Putamen (tissue), 1 donor: Measurements from ENCODE around the gene SMIM3.
"Not testable (repeated sequence)": the region's sequence is repeated elsewhere in the genome, so short reads cannot be mapped to it uniquely, and the experiment has no call there.

Experiments used
- DNase-seq: peaks from one replicate; pipeline ENCODE4 v3.0.0-alpha.2; 2016; ENCODE audit warnings: low spot score

SMIM3 gene, protein sequence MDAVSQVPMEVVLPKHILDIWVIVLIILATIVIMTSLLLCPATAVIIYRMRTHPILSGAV

DNA sequence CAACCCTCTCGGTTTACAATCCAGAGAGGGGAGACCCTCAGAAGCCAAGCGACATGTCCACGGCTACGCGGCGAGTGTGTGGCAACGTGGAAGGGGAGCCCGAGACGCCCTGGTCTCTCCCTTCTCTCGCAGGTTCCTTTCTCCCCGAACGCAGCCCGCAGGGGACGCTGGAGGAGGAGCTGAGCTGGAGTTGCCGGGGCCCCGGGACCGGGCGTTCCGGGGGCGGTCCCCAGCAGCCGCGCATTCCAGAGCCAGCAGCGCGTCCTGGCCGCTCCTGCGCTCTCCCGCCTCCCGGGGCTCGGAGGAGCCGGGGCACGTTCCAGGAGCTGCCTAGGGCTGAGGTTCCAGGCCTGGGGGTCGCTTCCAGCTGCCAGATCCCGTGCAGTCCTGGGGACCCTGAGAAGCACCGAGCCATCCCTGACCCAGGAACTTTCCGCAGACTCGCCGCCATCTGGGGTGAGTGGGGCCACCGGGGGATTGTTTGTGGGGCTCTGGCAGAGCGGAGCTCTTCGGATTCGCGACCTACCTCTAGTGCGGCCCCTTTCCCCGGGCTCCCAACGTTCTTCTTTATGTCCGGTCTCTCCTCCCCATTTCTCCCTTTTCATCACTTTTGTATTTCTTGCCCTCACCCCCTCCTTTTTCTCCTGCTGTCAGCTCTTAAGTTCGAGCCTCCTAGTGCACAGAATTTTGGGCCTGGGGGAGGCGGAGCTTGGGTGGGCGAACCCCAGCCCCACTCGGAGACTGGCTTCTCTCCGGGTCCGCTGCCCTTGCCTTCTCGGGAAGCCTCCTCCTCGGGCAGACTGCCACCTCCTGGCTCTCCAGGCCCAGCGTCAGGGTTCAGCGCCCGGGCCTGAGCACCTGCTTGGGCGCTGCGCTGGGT lies at the start of gene SMIM3:
Gene SMIM3 (plus strand): TSS at position 241 of the 880 bp plus-strand sequence. CDS start 16,684 bp downstream, outside the sequence.
- DNase-seq = peak; percentile 45

DNA sequence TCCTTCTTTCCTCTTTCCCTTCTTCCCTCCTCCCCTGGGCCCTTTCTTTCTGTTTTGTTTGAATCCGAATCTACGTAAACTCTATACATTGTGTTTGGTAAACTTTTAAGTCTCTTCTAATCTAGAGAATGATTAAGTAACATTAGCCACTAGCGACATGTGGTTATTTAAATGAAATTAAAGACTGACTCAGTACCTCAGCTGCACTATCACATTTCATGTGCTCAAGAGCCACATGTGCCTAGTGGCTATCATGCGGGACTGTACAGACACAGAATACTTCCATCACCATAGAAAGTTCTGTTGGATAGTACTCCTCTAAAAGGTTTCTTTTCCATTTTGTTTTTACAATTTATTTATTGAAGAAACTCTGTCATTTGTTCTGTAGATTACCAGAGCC lies 48.7 kb upstream of the SMIM3 start:
- DNase-seq = no peak

DNA sequence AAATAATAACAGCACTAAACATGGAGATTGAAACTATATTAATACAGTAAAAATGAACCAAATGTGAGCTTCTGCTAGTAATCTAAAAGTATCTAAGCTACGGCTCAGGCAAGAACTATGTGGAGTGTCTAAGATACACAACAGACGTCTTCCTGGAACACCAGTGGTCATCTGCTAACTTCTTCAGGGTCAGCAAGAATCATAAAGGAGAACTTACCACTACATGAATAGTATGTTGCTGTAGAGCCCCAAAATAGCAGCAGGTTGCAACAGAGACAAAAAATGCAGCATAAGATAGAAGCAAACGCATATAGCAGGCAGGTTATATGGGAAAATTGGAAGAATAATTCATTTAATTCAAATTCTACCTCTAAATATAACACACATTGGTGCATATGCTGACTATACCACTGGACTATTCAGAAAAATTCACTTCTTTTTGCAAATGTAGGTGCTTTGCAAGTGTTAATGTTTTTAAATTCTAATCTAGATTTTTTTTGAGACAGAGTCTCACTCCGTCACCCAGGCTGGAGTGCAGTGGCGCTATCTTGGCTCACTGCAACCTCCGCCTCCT lies 46.8 kb upstream of the SMIM3 start:
- DNase-seq = peak; percentile 32

DNA sequence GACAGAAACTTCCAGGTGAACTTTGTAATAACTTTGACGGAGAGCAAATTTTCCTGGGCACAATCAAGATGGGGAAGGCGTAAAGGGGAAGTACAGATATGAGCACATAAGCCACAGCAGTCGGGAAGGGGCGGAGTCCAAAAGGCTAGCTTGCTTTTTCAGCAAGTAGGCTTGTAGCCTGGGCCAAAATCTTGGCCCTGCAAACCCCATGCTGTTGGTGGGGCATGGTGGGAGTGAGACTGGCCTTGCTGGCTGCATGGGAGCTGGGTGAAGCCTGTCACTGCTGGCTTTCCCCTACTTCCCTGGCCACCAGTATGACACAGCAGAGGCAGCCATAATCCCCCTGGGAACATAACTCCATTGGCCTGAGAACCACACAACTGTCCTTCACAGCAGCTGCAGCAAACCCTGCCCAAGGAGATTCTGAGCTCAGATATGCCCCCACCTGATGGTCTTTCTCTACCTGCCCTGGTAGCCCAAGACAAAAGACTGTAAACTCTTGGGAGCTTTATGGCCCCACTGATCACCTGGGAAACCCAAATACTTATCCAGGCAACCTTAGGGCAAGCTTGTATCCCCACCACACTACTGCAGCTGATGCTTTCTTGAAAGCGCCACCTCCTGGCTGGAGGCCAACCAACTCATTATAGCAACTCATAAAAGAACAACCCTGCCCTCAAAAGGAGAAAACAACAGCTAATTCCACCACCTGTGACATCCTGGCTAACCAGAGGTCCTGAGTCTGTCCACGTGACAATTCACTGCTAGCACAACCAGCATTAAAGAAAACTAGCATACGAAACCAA lies 43.8 kb upstream of the SMIM3 start:
- peak; percentile 19 for DNase-seq

DNA sequence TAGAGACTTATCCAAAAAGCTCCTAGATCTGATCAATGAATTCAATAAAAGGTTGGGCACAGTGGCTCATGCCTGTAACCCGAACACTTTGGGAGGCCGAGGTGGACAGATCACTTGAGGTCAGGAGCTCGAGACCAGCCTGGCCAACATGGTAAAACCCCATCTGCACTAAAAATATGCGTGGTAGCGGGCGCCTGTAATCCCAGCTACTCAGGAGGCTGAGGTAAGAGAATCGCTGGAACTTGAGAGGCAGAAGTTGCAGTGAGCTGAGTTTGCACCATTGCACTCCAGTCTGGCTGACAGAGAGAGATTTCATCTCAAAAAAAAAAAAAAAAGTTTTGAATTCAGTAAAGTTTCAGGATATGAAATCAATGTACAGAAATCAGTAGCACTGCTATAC lies 39.7 kb upstream of the SMIM3 start:
- DNase-seq = no peak

DNA sequence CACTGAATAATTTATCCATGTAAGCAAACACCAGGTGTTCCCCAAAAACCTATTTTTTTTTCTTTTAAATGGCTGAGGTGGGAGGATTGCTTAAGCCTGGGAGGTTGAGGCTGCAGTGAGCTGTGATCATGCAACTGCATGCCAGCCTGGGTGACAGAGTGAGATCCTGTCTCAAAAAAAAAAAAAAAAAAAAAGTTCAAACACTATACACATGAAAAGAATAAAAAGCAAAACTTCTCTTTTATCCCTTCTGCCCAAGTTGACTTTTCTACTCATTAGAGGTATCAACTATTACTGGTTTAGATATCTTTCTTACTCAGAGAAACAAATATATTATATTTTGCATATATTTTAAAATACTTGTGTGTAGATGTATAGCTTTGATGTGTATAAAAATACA lies 37.6 kb upstream of the SMIM3 start:
- no peak for DNase-seq

DNA sequence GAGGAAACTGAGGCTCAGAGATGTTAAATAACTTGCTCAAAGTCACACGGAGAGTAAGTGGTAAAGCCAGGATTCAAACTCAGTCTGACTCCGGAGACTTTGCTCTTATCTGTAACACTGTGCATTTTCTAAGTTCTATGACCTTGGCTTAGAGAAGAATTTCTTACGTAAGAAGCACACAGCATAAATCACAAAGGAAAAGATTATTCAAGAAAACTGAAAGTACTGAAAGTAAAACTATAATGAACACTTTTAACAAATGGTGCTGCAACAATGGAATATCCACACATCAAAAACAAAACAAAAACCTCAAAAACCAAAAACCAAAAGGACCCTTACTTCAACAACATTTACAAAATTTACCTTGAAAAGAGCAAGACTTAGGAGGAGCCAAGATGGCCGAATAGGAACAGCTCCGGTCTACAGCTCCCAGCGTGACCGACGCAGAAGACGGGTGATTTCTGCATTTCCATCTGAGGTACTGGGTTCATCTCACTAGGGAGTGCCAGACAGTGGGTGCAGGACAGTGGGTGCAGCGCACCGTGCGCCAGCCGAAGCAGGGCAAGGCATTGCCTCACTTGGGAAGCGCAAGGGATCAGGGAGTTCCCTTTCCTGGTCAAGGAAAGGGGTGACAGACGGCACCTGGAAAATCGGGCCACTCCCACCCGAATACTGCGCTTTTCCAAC lies 36.0 kb upstream of the SMIM3 start:
- not testable (repeated sequence) for DNase-seq

DNA sequence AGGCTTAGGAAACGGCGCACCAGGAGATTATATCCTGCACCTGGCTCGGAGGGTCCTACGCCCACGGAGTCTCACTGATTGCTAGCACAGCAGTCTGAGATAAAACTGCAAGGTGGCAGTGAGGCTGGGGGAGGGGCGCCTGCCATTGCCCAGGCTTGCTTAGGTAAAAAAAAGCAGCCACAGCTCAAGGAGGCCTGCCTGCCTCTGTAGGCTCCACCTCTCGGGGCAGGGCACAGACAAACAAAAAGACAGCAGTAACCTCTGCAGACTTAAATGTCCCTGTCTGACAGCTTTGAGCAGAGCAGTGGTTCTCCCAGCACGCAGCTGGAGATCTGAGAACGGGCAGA lies 35.4 kb upstream of the SMIM3 start:
- DNase-seq = not testable (repeated sequence)

DNA sequence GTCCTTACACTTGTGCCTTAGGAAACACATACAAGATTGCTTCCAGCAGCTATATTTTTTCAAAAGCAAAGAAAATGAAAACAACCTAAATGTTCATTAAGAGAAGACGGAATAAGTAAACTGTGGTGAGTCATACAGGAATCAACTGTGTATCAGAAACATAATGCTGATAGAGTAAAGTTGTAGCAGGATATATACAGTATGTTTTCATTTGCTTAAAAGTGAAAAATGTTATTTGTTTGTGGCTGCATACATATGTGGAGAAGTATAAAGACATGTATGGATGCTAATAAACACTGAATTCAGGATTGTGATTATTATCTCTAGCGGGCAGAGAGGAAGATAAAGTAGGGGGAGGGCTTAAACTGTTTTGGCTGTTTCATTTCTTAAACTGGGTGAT lies 28.1 kb upstream of the SMIM3 start:
- no peak for DNase-seq

DNA sequence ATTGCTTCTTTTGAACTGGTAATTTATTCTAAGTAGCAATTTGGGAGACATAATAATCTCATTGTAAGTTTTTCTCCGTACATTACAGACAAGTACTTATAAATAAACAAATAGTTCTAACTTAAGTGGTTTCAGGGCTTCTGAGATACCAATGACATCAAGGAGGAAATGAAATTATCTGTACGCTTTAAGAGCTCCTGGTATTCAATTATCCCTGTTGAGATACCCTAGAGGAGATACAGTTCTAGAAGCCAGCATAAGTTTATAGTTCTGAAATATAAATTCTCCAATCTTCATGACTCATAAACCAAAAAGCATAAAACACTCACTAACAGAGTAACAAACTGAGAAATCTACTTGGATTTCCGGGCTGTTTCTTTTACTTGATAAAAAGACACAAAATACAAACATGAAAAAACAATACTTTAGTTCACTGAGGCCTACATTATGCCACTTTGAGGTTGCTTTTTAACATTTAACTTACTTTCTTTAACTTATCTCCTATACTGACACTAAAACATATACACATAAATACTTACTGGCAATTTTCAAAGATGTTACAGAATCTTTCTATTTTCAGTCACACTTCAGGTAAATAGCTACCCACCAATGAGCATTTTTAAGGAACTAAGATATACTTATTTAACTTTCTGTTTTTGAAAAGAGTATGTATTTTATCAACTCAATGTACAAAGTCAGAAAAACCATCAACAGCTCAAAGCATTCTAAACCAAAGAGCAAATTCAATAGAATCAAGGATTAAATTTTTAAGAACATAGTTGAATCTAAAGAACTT lies 27.3 kb upstream of the SMIM3 start:
- no peak for DNase-seq

DNA sequence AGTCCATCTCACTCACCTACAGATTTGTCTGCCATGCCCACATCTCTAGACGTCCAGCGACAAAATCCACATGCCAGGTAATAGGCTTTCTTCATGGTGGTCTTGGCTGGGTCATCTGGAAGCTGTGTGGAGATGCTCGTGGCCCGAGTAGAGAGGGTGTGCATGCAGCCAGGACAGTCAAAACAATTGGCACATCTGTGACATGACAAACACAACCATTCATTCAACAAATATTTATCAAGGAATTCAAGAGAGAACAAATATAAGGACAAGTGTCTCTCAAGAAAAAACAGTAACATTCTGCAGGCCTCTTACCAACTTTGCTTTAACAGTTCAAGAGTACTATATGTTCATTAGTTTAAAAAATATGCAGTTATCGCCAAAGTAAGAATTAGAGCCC lies 25.1 kb upstream of the SMIM3 start:
- no peak for DNase-seq

DNA sequence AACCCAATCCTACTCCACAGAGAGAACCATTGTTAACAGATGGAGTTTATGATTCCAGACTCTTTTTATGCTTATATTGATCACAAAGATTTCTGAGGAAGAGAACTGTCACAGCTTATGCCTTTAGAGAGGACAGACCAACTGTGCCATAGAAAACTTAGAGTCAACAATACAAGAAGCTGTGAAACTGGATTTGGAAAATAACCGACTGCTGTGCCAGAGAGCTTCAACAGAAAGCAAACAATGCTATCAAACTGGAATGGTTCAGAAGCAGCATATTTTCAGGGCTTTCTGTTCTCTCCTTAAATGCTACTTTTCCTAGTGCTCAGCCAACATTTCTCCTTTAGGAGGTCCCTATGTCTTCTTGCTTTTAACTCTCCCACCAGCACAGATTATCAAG lies 24.7 kb upstream of the SMIM3 start:
- no peak for DNase-seq

DNA sequence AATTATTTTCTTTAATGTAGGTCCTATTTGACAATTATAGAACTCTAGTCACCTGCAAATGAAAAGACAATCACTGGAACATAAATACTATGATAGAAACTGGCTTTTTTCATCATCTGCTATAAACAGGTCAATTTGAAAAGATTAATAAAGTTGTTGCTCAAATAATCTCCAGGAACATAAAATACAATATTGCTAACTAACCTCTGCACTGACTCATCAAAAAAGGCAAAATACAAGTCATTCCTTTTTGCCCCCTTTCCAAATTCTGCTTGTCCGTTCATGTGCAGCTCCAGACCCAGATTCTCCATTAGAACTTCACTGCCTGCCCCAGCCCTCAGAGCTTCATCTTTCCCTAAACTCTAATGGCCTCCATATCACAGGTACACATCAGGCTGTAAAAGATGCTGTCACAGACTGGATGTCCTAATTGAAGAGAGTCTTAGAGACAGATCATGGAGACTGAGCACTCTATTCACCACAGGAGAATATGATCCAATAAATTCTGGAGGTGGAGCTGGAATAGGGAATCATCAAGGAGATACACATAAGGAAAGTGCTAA lies 21.4 kb upstream of the SMIM3 start:
- no peak for DNase-seq

DNA sequence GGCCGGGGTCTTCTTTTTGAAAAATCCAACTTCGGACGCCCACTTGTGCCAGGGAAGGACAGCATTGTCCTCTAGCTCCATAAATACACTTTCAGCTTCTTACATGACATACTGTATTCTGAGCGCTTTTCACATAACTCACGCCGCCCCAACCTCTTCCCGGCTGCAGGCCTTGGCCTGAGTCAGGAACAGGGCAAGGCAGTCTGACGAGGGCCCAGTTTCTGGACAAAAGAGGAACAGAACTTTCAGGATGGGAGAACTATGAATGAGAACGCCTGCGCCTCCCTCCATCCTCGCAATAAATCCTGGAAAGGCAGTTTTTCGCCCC lies 20.4 kb upstream of the SMIM3 start:
- no peak for DNase-seq

DNA sequence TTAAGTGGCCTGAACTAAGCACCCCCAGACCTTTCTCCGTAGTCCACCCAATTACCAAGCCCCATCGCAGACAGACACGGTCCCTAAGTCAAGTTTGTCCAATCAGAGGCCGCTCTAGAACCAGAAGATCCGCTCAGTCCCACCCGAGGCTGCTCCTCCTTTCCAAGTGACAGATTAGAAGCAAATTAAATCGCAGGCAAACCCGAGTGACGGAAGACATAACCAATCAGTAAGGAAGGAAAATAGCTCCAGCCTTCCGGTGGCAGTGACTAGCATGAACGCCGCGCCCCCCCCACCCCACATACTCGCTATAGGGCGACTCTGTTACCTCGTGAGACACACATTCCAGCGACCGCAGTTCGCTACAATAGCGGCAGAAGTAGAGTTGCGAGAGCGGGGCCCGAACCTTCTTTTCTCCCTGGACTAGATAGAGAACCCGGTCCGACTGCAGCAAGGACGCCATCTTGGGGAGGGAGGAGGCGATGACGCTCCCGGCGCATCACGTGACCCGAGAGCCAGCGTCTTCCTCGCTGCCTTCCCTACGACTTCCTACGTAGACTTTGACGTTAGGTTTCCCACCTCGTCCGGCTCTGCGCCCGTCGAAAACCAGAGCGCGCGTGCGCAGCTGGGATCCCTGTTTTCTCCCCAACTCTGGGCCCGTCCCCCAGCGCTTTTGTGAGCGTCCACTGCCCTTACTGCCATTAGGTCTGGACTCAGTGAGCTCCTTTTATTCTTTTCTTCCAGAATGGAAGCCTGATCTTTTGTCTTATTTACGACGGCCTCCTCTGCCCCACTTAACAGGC lies 19.8 kb upstream of the SMIM3 start, which contains the start of gene DCTN4:
Gene DCTN4 (minus strand): TSS at position 487 of the 803 bp plus-strand sequence. CDS start 24 bp downstream, at position 463.
- peak; percentile 100 for DNase-seq

DNA sequence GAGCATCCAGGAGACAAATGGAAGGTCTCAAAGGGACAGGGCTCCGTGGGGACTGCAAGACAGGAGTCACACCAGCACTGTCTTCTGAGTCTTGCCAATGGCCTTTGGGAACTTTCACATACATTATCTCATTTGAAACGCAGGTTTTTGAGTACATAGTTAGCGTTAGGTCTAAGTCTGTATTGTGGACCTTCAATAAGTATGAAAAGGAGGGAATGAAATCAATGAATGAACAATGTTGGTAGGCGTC lies 19.3 kb upstream of the SMIM3 start:
- no peak for DNase-seq

DNA sequence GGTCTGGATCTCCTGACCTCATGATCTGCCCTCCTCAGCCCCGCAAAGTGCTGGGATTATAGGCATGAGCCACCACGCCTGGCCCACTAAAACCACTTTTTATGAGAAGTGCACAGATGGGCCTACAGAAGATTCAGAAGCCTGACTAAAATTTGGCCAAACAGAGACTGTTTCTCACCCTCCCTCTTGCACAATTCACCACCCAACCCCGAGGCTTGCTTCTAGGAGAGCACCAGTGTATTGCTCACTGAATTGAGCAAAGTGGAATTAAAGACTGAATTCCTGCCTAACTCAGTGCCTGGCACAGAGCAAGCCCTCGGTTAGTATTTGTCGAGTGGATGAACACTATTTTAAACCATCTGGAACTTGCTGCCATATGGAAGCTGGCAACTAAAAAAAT lies 16.3 kb upstream of the SMIM3 start:
- DNase-seq = no peak

DNA sequence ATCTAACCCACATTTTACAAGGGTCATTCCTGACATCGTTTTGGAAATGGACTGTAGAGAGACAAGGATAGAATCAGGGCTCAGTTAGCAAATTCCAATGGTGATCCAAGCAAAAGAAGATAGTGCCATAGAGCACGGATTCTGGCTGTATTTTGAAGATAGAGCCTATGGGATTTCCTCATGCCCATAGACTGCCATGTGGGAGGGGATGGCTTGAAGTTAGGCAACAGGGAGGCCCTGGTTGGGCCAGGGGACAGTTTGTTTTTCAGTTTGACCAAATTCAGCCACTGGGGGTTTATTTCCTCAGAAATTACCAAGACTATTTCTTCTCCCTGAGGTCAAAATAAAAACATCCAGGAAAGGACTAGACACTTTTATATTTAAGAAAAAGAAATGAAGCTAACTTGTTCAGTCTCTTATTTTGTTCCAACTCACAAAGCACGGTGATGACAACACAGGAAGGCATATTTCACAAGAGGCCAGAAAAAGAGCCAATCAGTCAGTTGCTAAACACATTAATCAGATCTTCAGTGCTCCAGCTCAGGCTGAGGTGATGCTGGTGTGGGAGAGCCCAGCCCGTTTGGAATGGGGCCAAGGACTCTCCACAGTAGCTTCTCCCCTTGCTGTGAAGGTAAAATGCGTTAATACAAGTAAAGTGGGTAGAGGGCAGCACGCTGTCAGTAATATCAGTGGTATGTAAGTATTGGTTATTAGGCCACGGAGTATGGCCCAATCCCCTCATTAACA lies 15.4 kb upstream of the SMIM3 start:
- DNase-seq = no peak

DNA sequence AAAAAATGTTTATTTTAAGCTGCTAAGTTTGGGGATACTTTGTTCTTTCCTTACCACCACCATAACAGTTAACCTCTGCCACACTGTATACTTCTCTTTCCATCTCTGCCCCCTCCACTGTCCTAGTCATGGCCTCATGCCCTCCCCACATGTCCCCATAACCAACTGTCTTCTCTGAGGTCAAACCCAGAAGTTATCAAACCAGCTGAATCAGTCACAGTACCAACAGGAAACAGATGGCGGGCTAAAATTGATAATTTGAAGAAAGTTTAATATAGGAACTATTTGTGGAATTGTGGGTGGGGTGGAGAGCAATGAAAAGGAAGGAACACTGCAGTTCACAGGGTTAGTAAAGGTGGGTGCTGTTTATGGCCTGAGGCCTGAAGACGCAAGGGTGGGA lies 14.0 kb upstream of the SMIM3 start:
- DNase-seq = no peak
